IMR-90 (cell line): ENCODE data around the gene PCMTD2. TPM values are rescaled to one million over a fixed set of nuclear protein-coding genes. Genes with fewer than 3 reads are reported as not detected.
A peak's percentile ranks its signal among the peaks of the same experiment; 100 is the strongest.

Experiments
- ATAC-seq: fragments of 200-7000 bp; cut with Tn5 transposase; 2 replicates; pipeline ENCODE4 v1.9.1; 2020; ENCODE audit warnings: low read depth, mild to moderate bottlenecking, moderate library complexity
- BruUV-seq: library from RNA; stranded (reverse); fragments of 400-500 nt; replicated peaks from 2 replicates; lab custom pipeline; 2021; lab: Mats Ljungman, UMichigan
- CTCF ChIA-PET: fragments of 300-600 bp; formaldehyde crosslinking; extraction: SDS; loops from one replicate; lab custom pipeline; 2021; ENCODE audit warnings: antibody characterized with exemption; lab: Yijun Ruan, JAX
- POLR2A ChIA-PET: fragments of 300-600 bp; sonication (Branson Sonifier 250); formaldehyde crosslinking; loops from one replicate; lab custom pipeline; 2022; ENCODE audit warnings: antibody characterized with exemption; ENCODE audit not compliant: unreplicated experiment; lab: Charles Lee
- DNase-seq: peaks from one replicate; pipeline ENCODE4 v3.0.0; 2013
- H2AFZ ChIP-seq: replicated peaks from 2 replicates; pipeline ENCODE3; 2013; ENCODE audit warnings: low read length, mild to moderate bottlenecking; ENCODE audit not compliant: poor library complexity
- H2AK5ac ChIP-seq: 2 replicates; pipeline ENCODE4 v1.6.1; 2013; ENCODE audit warnings: low read depth, low read length, inconsistent platforms
- H2AK9ac ChIP-seq: replicated peaks from 2 replicates; pipeline ENCODE3; 2013; ENCODE audit warnings: mild to moderate bottlenecking, low read depth, low read length, moderate library complexity; ENCODE audit not compliant: poor library complexity
- H2BK120ac ChIP-seq: 2 replicates; pipeline ENCODE4 v1.6.1; 2013; ENCODE audit warnings: low read depth, low read length, inconsistent platforms
- H2BK15ac ChIP-seq: 3 replicates; pipeline ENCODE4 v1.6.1; 2013; ENCODE audit warnings: low read depth, low read length, inconsistent platforms
- H2BK20ac ChIP-seq: 2 replicates; pipeline ENCODE4 v1.6.1; 2013; ENCODE audit warnings: low read depth, mild to moderate bottlenecking, inconsistent platforms, low read length, moderate library complexity
- H2BK5ac ChIP-seq: 2 replicates; pipeline ENCODE4 v1.6.1; 2013; ENCODE audit warnings: mild to moderate bottlenecking, low read depth, low read length, inconsistent platforms; ENCODE audit not compliant: poor library complexity, severe bottlenecking
- H3K14ac ChIP-seq: replicated peaks from 2 replicates; pipeline ENCODE4 v1.6.1; 2013; ENCODE audit warnings: low read depth, low read length, inconsistent platforms
- H3K18ac ChIP-seq: 2 replicates; pipeline ENCODE4 v1.6.1; 2013; ENCODE audit warnings: low read depth, low read length, control low read depth
- H3K23ac ChIP-seq: 2 replicates; pipeline ENCODE4 v1.6.1; 2013; ENCODE audit warnings: low read depth, low read length, inconsistent platforms
- H3K27ac ChIP-seq: 2 replicates; pipeline ENCODE4 v1.5.1; 2013; ENCODE audit warnings: mild to moderate bottlenecking, control low read depth, low read length; ENCODE audit not compliant: insufficient read depth
- H3K27me3 ChIP-seq: 2 replicates; pipeline ENCODE4 v1.6.1; 2013; ENCODE audit warnings: low read length; ENCODE audit not compliant: control insufficient read depth, insufficient read depth
- H3K36me3 ChIP-seq: 2 replicates; pipeline ENCODE4 v1.6.1; 2013; ENCODE audit warnings: low read length, mixed read lengths; ENCODE audit not compliant: control insufficient read depth, insufficient read depth
- H3K4ac ChIP-seq: 2 replicates; pipeline ENCODE4 v1.6.1; 2013; ENCODE audit warnings: low read depth, low read length, inconsistent platforms
- H3K4me1 ChIP-seq: 2 replicates; pipeline ENCODE4 v1.6.1; 2013; ENCODE audit warnings: low read length, mixed read lengths; ENCODE audit not compliant: control insufficient read depth, insufficient read depth
- H3K4me2 ChIP-seq: 2 replicates; pipeline ENCODE4 v1.6.1; 2013; ENCODE audit warnings: low read depth, mild to moderate bottlenecking, control low read depth, low read length, moderate library complexity
- H3K4me3 ChIP-seq: 2 replicates; pipeline ENCODE4 v1.5.1; 2013; ENCODE audit warnings: low read depth, mild to moderate bottlenecking, control low read depth, low read length, moderate library complexity; ENCODE audit not compliant: insufficient read depth
- H3K56ac ChIP-seq: 2 replicates; pipeline ENCODE4 v1.6.1; 2013; ENCODE audit warnings: low read length, inconsistent platforms; ENCODE audit not compliant: insufficient read depth; ENCODE audit errors: extremely low read depth
- H3K79me1 ChIP-seq, 2 experiments: 2 replicates each; pipeline ENCODE4 v1.6.1; 2013; ENCODE audit warnings: low read length in 2 of 2, inconsistent platforms in 1 of 2, low read depth in 1 of 2
- H3K9ac ChIP-seq: 2 replicates; pipeline ENCODE4 v1.6.1; 2013; ENCODE audit warnings: low read depth, low read length, control low read depth
- H3K9me1 ChIP-seq: 2 replicates; pipeline ENCODE4 v1.6.1; 2013; ENCODE audit warnings: low read length, inconsistent platforms; ENCODE audit not compliant: insufficient read depth
- H3K9me3 ChIP-seq: 2 replicates; pipeline ENCODE4 v1.6.1; 2013; ENCODE audit warnings: low read length; ENCODE audit not compliant: control insufficient read depth, insufficient read depth
- H4K20me1 ChIP-seq: 2 replicates; pipeline ENCODE4 v1.6.1; 2013; ENCODE audit warnings: low read length, inconsistent platforms; ENCODE audit not compliant: insufficient read depth
- H4K5ac ChIP-seq: 2 replicates; pipeline ENCODE4 v1.6.1; 2013; ENCODE audit warnings: mild to moderate bottlenecking, low read depth, low read length, control low read depth
- H4K8ac ChIP-seq, 2 experiments: 2 replicates each; pipeline ENCODE4 v1.6.1; 2013; ENCODE audit warnings: low read depth in 2 of 2, low read length in 2 of 2, control low read depth in 1 of 2, inconsistent platforms in 1 of 2
- H4K91ac ChIP-seq: 2 replicates; pipeline ENCODE4 v1.6.1; 2013; ENCODE audit warnings: low read depth, low read length, inconsistent platforms; ENCODE audit not compliant: insufficient read depth
- CEBPB ChIP-seq: IDR thresholded peaks from 2 replicates; pipeline ENCODE4 v1.6.1; 2012; ENCODE audit warnings: low read depth, low read length, improper control_type of control experiment
- FOS ChIP-seq: fragments of 150-350 bp; IDR thresholded peaks from 2 replicates; pipeline ENCODE4 v1.6.1; 2016; ENCODE audit warnings: low read depth, low read length
- MAFK ChIP-seq: IDR thresholded peaks from 2 replicates; pipeline ENCODE4 v1.6.1; 2012; ENCODE audit warnings: low read depth, low read length, improper control_type of control experiment
- MAZ ChIP-seq: IDR thresholded peaks from 2 replicates; pipeline ENCODE4 v1.6.1; 2012; ENCODE audit warnings: low read depth, mild to moderate bottlenecking, low read length, improper control_type of control experiment, moderate library complexity, borderline replicate concordance
- RAD21 ChIP-seq: IDR thresholded peaks from 2 replicates; pipeline ENCODE4 v1.6.1; 2012; ENCODE audit warnings: low read length, improper control_type of control experiment
- RCOR1 ChIP-seq: IDR thresholded peaks from 2 replicates; pipeline ENCODE4 v1.6.1; 2012; ENCODE audit warnings: mild to moderate bottlenecking, low read length, improper control_type of control experiment; ENCODE audit not compliant: insufficient replicate concordance
- WGBS, 2 experiments: methylation state at CpG; one replicate each; pipeline versions ENCODE4 v1.1.5 to v1.1.7; 2013; ENCODE audit warnings: missing lambda C conversion rate in 2 of 2; ENCODE audit not compliant: insufficient read length in 1 of 2; ENCODE audit errors: extremely low coverage in 2 of 2; 5-methylcytosine and 5-hydroxymethylcytosine counted together
- dilution Hi-C: fragments of 300-500 bp; cut with HindIII; formaldehyde crosslinking; loops from one replicate; pipeline ENCODE4 v1.14.3; 2018; ENCODE audit warnings: low sequenced_read_pairs; ENCODE audit not compliant: unreplicated experiment
- in situ Hi-C: fragments of 300-500 bp; cut with MboI; formaldehyde crosslinking; loops from 3 replicates; pipeline ENCODE4 v1.14.3; 2019; ENCODE audit warnings: low sequenced_read_pairs, inconsistent platforms, mixed read lengths
- intact Hi-C: fragments of 100-400 bp; cut with micrococcal nuclease; formaldehyde crosslinking; loops from 2 replicates; pipeline ENCODE4 v1.10.0; 2022
- polyA plus RNA-seq, 3 experiments: library from polyadenylated mRNA; depleted of rRNA; stranded (reverse); fragments of >200 nt; gene quantifications; 2 replicates each; pipeline ENCODE4 v1.2.3, GENCODE V29; 2012; ENCODE audit warnings: low replicate concordance in 1 of 3
- total RNA-seq: library from RNA; depleted of rRNA; stranded (reverse); fragments of >200 nt; gene quantifications from 2 replicates; pipeline ENCODE4 v1.2.3, GENCODE V29; 2012
- TF ChIP-seq, protein P1 (sequence below): fragments of 150-350 bp; IDR thresholded peaks from 2 replicates; pipeline ENCODE4 v1.6.1; 2017; ENCODE audit warnings: mild to moderate bottlenecking, antibody characterized with exemption, low read length, low read depth
- TF ChIP-seq, protein P2 (sequence below): conservative IDR thresholded peaks from 2 replicates; pipeline ENCODE4 v1.5.1; 2012; ENCODE audit warnings: mild to moderate bottlenecking, low read depth, low read length, improper control_type of control experiment

Gene PCMTD2
- total and polyA plus RNA-seq, 2 of the 4 experiments (the other 2 are of a cell fraction), result 23.6 to 28.3 TPM

- peak overlapping the region; percentile 24; the same call in 1 of the 2 replicates for H3K4me2 ChIP-seq
Observed at GRCh38 chr20:64257107-64257757, 1.7 kb downstream of the PCMTD2 start.

More at GRCh38 chr20:64257107-64257757, 1.7 kb downstream of the PCMTD2 start:
- H3K9me3 ChIP-seq, result no peaks in the 10 kb centered on the region
- no peak overlapping the region for H3K14ac ChIP-seq
- no peak overlapping the region for H2BK15ac ChIP-seq
- H4K91ac ChIP-seq, result no peak overlapping the region
- no peak overlapping the region for H3K4me3 ChIP-seq
- in situ Hi-C loops (no loop called here), dilution Hi-C loops (no loop called here), intact Hi-C loops (no loop called here)
- no peak for DNase-seq
- H3K27ac ChIP-seq, result no peak overlapping the region
- no peak overlapping the region for H4K5ac ChIP-seq
- no peak overlapping the region for H2AFZ ChIP-seq
- no peak overlapping the region for H2AK9ac ChIP-seq
- no CpG with 5 or more reads among the region's 13 CpGs for WGBS, 2 experiments
- no peak overlapping the region for H2BK20ac ChIP-seq
- no peak overlapping the region for H3K56ac ChIP-seq
- H2BK5ac ChIP-seq, result no peak overlapping the region
- peak overlapping the region; percentile 66; the same call in 1 of the 2 replicates for H2AK5ac ChIP-seq
- no peak overlapping the region for H4K8ac ChIP-seq
- no peak overlapping the region for H3K9ac ChIP-seq
- no peaks in the 10 kb centered on the region; the same call in 1 of the 2 replicates for H3K27me3 ChIP-seq
- H3K36me3 ChIP-seq, result peaks cover 3% of the 10 kb centered on the region; the same call in 1 of the 2 replicates
- H3K9me1 ChIP-seq, result peaks cover 3% of the 10 kb centered on the region; the same call in 1 of the 2 replicates
- H4K20me1 ChIP-seq, result no peaks in the 10 kb centered on the region
- CTCF ChIA-PET, result interaction anchor here (1.2 kb wide), 1 partner anchor 34 kb away, joined by 3 read pairs; no protein-coding TSS in a partner anchor
- BruUV-seq, result no TSS peak
- peaks cover 17% of the 10 kb centered on the region for H3K4me1 ChIP-seq
- peak overlapping the region; percentile 66; the same call in 1 of the 2 replicates for H3K23ac ChIP-seq
- no peak overlapping the region for H3K4ac ChIP-seq
- H3K79me1 ChIP-seq, result peaks cover 32 to 41% of the 10 kb centered on the region in 2 experiments
- TF ChIP-seq, protein P1, sequence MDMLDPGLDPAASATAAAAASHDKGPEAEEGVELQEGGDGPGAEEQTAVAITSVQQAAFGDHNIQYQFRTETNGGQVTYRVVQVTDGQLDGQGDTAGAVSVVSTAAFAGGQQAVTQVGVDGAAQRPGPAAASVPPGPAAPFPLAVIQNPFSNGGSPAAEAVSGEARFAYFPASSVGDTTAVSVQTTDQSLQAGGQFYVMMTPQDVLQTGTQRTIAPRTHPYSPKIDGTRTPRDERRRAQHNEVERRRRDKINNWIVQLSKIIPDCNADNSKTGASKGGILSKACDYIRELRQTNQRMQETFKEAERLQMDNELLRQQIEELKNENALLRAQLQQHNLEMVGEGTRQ, result no peak
- TF ChIP-seq MAFK, result no peak
- TF ChIP-seq FOS, result no peak
- TF ChIP-seq, protein P2, sequence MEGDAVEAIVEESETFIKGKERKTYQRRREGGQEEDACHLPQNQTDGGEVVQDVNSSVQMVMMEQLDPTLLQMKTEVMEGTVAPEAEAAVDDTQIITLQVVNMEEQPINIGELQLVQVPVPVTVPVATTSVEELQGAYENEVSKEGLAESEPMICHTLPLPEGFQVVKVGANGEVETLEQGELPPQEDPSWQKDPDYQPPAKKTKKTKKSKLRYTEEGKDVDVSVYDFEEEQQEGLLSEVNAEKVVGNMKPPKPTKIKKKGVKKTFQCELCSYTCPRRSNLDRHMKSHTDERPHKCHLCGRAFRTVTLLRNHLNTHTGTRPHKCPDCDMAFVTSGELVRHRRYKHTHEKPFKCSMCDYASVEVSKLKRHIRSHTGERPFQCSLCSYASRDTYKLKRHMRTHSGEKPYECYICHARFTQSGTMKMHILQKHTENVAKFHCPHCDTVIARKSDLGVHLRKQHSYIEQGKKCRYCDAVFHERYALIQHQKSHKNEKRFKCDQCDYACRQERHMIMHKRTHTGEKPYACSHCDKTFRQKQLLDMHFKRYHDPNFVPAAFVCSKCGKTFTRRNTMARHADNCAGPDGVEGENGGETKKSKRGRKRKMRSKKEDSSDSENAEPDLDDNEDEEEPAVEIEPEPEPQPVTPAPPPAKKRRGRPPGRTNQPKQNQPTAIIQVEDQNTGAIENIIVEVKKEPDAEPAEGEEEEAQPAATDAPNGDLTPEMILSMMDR, result no peak
- no peak for TF ChIP-seq MAZ
- TF ChIP-seq RAD21, result no peak
- TF ChIP-seq CEBPB, result no peak
- TF ChIP-seq RCOR1, result no peak
- POLR2A ChIA-PET, result no interaction called here
- H3K18ac ChIP-seq, result no peak overlapping the region
- no peak for ATAC-seq
- H2BK120ac ChIP-seq, result no peak overlapping the region
